HEK293T (cell line): ENCODE data around the gene HLCS.

Source experiments
- CTCF ChIA-PET: fragments of 350-600 bp; formaldehyde crosslinking; extraction: SDS; loops from one replicate; lab custom pipeline; 2021; ENCODE audit warnings: antibody characterized with exemption, inconsistent platforms; lab: Yijun Ruan, JAX
- POLR2A ChIA-PET: fragments of 350-600 bp; formaldehyde crosslinking; extraction: SDS; loops from one replicate; lab custom pipeline; 2020; ENCODE audit warnings: antibody characterized with exemption, inconsistent platforms; lab: Yijun Ruan, JAX
- DNase-seq: peaks from one replicate; pipeline ENCODE4 v3.0.0; 2012; ENCODE audit warnings: mixed read lengths; ENCODE audit errors: extremely low spot score
- ARNT ChIP-seq: fragments of 450-650 bp; IDR thresholded peaks from 2 replicates; pipeline ENCODE4 v1.6.1; 2017; ENCODE audit warnings: mild to moderate bottlenecking
- BHLHE40 ChIP-seq: fragments of 450-650 bp; IDR thresholded peaks from 2 replicates; pipeline ENCODE4 v1.6.1; 2016; ENCODE audit warnings: mild to moderate bottlenecking, moderate library complexity, borderline replicate concordance
- CTBP1 ChIP-seq: fragments of 450-650 bp; IDR thresholded peaks from 2 replicates; pipeline ENCODE4 v1.6.1; 2016; ENCODE audit warnings: borderline replicate concordance
- ELF4 ChIP-seq: fragments of 450-650 bp; IDR thresholded peaks from 2 replicates; pipeline ENCODE4 v1.6.1; 2017; ENCODE audit warnings: antibody characterized with exemption
- FOXA1 ChIP-seq: fragments of 450-650 bp; IDR thresholded peaks from 2 replicates; pipeline ENCODE4 v1.6.1; 2016; ENCODE audit warnings: mild to moderate bottlenecking
- FOXK2 ChIP-seq: fragments of 450-650 bp; IDR thresholded peaks from 2 replicates; pipeline ENCODE4 v1.6.1; 2016; ENCODE audit warnings: mild to moderate bottlenecking
- FOXM1 ChIP-seq: fragments of 450-650 bp; IDR thresholded peaks from 2 replicates; pipeline ENCODE4 v1.6.1; 2017; ENCODE audit warnings: mild to moderate bottlenecking, borderline replicate concordance
- HDGF ChIP-seq: fragments of 450-650 bp; IDR thresholded peaks from 2 replicates; pipeline ENCODE4 v1.6.1; 2017; ENCODE audit warnings: antibody characterized with exemption, borderline replicate concordance
- L3MBTL2 ChIP-seq: fragments of 450-650 bp; conservative IDR thresholded peaks from 2 replicates; pipeline ENCODE4 v1.6.1; 2016; ENCODE audit warnings: mild to moderate bottlenecking
- LEF1 ChIP-seq: fragments of 450-650 bp; IDR thresholded peaks from 2 replicates; pipeline ENCODE4 v1.6.1; 2017; ENCODE audit warnings: mild to moderate bottlenecking, borderline replicate concordance
- NFRKB ChIP-seq: fragments of 450-650 bp; IDR thresholded peaks from 2 replicates; pipeline ENCODE4 v1.6.1; 2016; ENCODE audit warnings: mild to moderate bottlenecking, moderate library complexity
- SP1 ChIP-seq: fragments of 450-650 bp; IDR thresholded peaks from 2 replicates; pipeline ENCODE4 v1.6.1; 2017
- SUZ12 ChIP-seq: fragments of 450-650 bp; IDR thresholded peaks from 2 replicates; pipeline ENCODE4 v1.6.1; 2016; ENCODE audit warnings: mild to moderate bottlenecking
- TARDBP ChIP-seq: fragments of 450-650 bp; IDR thresholded peaks from 2 replicates; pipeline ENCODE4 v1.6.1; 2016
- ZNF384 ChIP-seq: fragments of 450-650 bp; IDR thresholded peaks from 2 replicates; pipeline ENCODE4 v1.6.1; 2016
- TF ChIP-seq, protein P1 (sequence below): fragments of 450-650 bp; IDR thresholded peaks from 2 replicates; pipeline ENCODE4 v1.6.1; 2016

HLCS gene

DNA sequence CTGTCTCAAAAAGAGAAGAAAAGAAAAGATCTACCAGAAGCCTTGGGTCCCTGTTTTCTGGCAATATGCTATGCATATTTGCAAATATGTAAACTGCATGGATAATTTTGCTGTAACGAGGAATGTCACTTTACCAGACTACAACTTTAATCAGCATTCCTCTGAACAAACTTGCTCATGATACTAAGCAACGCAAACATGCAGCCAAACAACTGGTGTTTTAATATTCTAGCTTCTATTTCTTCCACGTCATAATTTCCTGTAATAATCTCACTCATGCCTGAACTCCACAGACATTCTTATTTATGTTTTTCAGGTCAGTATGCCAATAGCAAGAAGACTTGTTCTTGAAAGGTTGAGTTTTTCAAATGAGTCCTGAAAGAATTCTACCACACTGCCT is 153.4 kb downstream of the HLCS start:
- no peak for TF ChIP-seq TARDBP
- no peak for TF ChIP-seq ELF4
- no peak for TF ChIP-seq ARNT
- TF ChIP-seq CTBP1 = no peak
- TF ChIP-seq NFRKB = no peak
- TF ChIP-seq SP1 = no peak
- TF ChIP-seq BHLHE40 = no peak
- no peak for TF ChIP-seq FOXM1
- no peak for TF ChIP-seq LEF1
- TF ChIP-seq L3MBTL2 = no peak
- no peak for TF ChIP-seq ZNF384
- TF ChIP-seq SUZ12 = no peak
- TF ChIP-seq, protein P1, sequence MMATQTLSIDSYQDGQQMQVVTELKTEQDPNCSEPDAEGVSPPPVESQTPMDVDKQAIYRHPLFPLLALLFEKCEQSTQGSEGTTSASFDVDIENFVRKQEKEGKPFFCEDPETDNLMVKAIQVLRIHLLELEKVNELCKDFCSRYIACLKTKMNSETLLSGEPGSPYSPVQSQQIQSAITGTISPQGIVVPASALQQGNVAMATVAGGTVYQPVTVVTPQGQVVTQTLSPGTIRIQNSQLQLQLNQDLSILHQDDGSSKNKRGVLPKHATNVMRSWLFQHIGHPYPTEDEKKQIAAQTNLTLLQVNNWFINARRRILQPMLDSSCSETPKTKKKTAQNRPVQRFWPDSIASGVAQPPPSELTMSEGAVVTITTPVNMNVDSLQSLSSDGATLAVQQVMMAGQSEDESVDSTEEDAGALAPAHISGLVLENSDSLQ = no peak
- no peak for TF ChIP-seq HDGF
- TF ChIP-seq FOXK2 = no peak
- TF ChIP-seq FOXA1 = no peak
- ChIA-PET POLR2A (no interaction called here), CTCF (no interaction called here)
- no peak for DNase-seq

DNA sequence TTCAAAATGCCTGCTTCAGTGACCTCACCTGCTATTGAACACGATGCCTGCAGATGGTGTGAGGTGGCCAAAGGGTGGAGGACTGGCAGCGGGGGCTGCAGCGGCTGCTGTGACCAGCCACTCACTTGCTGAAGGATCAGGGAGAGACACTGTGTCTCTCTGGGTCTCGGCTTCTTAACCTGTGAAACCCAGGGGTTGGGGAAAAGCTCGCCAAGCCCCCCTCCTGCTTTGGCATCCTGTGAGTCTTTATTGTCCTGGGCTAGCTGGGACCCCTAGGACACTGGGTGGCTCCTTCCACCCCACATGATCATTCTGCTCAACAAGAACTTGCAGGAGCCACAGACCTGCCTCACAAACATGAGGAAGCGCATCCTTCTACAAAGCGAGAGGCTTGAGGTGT is 154.7 kb downstream of the HLCS start:
- no peak for DNase-seq
- ChIA-PET CTCF (no interaction called here), POLR2A (no interaction called here)
- no peak for TF ChIP-seq BHLHE40
- no peak for TF ChIP-seq SP1
- no peak for TF ChIP-seq FOXK2
- TF ChIP-seq TARDBP = no peak

DNA sequence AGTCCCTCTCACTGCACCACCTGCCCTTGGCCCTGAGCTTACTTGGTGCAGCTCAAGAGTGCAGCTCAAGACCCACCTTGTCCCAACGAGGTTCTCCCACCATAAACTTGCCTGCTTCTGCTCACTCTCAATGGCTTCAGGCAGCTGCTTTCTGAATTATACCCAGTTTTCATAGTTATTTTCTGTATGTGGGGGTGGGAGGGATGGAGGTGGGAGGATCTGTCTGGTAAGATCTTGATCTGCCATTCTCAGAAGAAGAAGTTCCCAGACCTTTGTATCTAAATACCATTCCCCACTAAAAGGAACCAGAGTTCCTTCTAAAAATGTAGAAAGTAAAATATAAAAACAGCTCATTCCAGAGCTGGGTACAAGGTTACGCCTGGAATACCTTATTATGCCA is 156.0 kb downstream of the HLCS start:
- no peak for DNase-seq
- CTCF ChIA-PET = no interaction called here
- TF ChIP-seq CTBP1 = no peak
- no peak for TF ChIP-seq HDGF
- TF ChIP-seq ELF4 = no peak
- no peak for TF ChIP-seq L3MBTL2
- TF ChIP-seq, protein P1 = no peak
- POLR2A ChIA-PET = no interaction called here

DNA sequence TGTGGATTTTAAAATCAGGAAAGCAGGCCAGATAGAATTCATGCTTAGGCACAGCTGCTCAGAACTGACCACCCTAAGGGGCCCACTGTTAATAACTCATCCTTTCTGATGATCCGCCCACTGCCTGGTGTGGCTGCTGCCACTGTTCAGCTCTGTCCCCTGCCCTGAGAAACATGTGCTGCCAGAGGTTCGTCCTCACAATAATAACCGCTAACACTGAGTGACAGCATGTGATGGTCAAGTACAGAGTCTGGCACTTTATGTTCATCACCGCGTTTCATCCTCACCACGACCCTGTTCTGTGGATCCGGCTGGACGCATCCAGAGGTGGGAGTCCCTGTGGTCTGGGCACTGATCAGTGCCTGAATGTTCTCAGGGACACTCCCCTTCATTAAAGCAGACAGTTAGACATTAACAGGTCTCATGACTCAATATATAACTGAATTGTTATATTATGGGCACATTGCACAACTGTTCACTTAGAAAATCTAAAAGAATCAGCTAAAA is 159.0 kb downstream of the HLCS start:
- TF ChIP-seq BHLHE40 (no peak), ARNT (no peak), SUZ12 (no peak), NFRKB (no peak), LEF1 (no peak), CTBP1 (no peak), FOXA1 (no peak), FOXM1 (no peak), FOXK2 (no peak), L3MBTL2 (no peak), SP1 (no peak), ELF4 (no peak)
- TF ChIP-seq, protein P1 = no peak
- DNase-seq = no peak
- CTCF ChIA-PET = no interaction called here
- POLR2A ChIA-PET = no interaction called here

DNA sequence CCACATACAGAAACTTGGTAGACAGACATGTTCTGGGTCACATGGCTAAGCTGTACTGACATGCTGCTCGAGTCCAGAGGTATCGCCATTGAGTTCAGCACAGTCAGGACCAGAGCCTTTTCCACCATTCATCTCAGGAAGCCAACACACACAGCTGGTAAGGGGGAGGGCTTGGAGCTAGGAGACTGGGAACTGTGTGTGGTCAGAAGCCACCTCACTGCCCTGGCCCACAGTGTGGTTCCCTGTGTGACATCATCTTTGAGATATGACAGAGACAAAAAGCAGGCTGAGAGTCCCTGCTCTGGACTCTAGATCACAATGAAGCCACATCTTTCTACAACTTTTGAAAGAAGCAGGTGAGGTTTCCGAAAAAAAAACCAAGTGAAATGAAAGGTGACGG is 160.4 kb downstream of the HLCS start:
- ChIA-PET POLR2A (no interaction called here), CTCF (no interaction called here)

DNA sequence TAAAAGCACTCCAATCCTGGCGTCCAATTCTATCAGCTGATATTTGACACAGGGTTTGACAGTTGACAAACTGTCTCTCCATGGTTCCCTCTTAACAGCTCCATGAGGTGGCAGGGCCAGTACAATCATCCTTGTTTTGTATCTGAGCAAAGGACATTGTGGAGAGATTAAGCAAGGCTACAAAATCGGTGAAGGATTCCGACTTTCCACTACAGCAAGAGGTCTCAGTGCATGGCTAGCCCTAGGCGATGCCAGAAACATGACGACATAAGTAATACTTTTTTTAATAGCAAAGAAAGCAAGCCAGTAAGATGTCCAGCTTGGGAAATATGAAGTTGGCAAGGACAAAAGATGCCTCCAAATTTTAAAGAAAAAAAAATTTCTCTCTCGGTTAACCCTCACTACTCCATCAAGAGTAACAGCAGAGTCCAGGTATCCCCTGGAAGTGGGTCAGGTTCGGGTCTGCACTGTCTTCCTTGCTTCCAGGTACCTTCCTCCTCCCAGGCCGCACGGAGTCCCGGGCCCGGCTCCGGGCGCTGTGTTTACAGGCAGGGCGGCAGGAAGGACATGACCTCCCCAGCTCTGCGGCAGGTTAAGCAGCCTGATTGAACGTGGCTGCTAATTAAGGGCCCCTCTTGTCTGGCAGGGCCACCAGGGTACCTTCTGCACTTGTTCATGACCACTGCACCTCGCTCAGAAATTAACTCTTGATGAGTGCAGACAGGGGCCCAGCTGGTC is 161.4 kb downstream of the HLCS start:
- ChIA-PET CTCF (no interaction called here), POLR2A (no interaction called here)
- no peak for TF ChIP-seq L3MBTL2
- no peak for TF ChIP-seq TARDBP
- no peak for TF ChIP-seq FOXA1
- no peak for TF ChIP-seq BHLHE40
- no peak for TF ChIP-seq NFRKB
- DNase-seq = no peak

More for the DNA sequence above, 160.4 kb downstream of the HLCS start:
- TF ChIP-seq ARNT (no peak), L3MBTL2 (no peak), ELF4 (no peak), FOXK2 (no peak), TARDBP (no peak), LEF1 (no peak), FOXA1 (no peak), CTBP1 (no peak), SUZ12 (no peak), NFRKB (no peak), FOXM1 (no peak), SP1 (no peak)
- no peak for DNase-seq
